HS-5 (cell line): ENCODE data around the gene CYP2W1.
A peak's percentile ranks its signal among the peaks of the same experiment; 100 is the strongest.

ENCODE experiments used
- DNase-seq: peaks from one replicate; pipeline ENCODE4 v3.0.0-alpha.2; 2012; ENCODE audit warnings: low read depth

The CYP2W1 gene

GRCh38 chr7:982511-983003 lies 424 bp upstream of the CYP2W1 start:
- no peak for DNase-seq

GRCh38 chr7:983616-984071 lies 663 bp downstream of the CYP2W1 start:
- DNase-seq: no peak

- no peak for DNase-seq
Measured at GRCh38 chr7:984361-985126, 1.6 kb downstream of the CYP2W1 start.

- no peak for DNase-seq
Measured at GRCh38 chr7:985127-985416, 2.1 kb downstream of the CYP2W1 start.

- no peak for DNase-seq
Measured at GRCh38 chr7:985915-986741, 3.1 kb downstream of the CYP2W1 start.

GRCh38 chr7:986766-987751 lies 4.1 kb downstream of the CYP2W1 start:
- DNase-seq: no peak

- no peak for DNase-seq
Measured at GRCh38 chr7:987909-988308, 4.9 kb downstream of the CYP2W1 start.

GRCh38 chr7:988426-988911 lies 5.5 kb downstream of the CYP2W1 start:
- no peak for DNase-seq

- no peak for DNase-seq
Measured at GRCh38 chr7:988963-989529, 6.1 kb downstream of the CYP2W1 start.

GRCh38 chr7:990352-990932 lies 7.5 kb downstream of the CYP2W1 start:
- DNase-seq: no peak

GRCh38 chr7:990933-991728 lies 8.2 kb downstream of the CYP2W1 start:
- no peak for DNase-seq

- no peak for DNase-seq
Measured at GRCh38 chr7:991729-992656, 9.0 kb downstream of the CYP2W1 start.

- peak; percentile 55 for DNase-seq
Measured at GRCh38 chr7:992709-993607, 10.0 kb downstream of the CYP2W1 start.

- DNase-seq: no peak
Measured at GRCh38 chr7:994592-995308, 11.8 kb downstream of the CYP2W1 start.

GRCh38 chr7:995571-995970 lies 12.6 kb downstream of the CYP2W1 start:
- no peak for DNase-seq

GRCh38 chr7:996079-996872 lies 13.3 kb downstream of the CYP2W1 start:
- no peak for DNase-seq
